Heart right ventricle (tissue), 16 donors: ENCODE measurements around the gene IHH. TPM values are rescaled to one million over a fixed set of nuclear protein-coding genes. Genes with fewer than 3 reads are reported as not detected.

Source experiments
- ATAC-seq, 8 donors: fragments of 200-7000 bp; cut with Tn5 transposase; one replicate each; pipeline ENCODE4 v1.9.1; 2020; ENCODE audit warnings: mild to moderate bottlenecking in 8 of 8, moderate library complexity in 8 of 8, moderate number of reproducible peaks in 1 of 8
- DNase-seq, 2 donors: peaks; one replicate each; pipeline ENCODE4 v3.0.0-alpha.2; 2020
- H3K27ac ChIP-seq, 10 donors: fragments of 200-600 bp; sonication (generic) in 2 of 10; one replicate each; pipeline versions ENCODE4 v1.5.0 to v1.8.0; 2020 to 2022; ENCODE audit warnings: mild to moderate bottlenecking in 3 of 10
- H3K27me3 ChIP-seq, 7 donors: fragments of 200-600 bp; one replicate each; pipeline ENCODE4 v1.8.0; 2021 to 2022; ENCODE audit warnings: mild to moderate bottlenecking in 2 of 7
- H3K36me3 ChIP-seq, 9 donors: fragments of 200-600 bp; sonication (generic) in 1 of 9; one replicate each; pipeline versions ENCODE4 v1.5.0 to v1.8.0; 2020 to 2022; ENCODE audit warnings: mild to moderate bottlenecking in 2 of 9
- H3K4me1 ChIP-seq, 9 donors: fragments of 200-600 bp; sonication (generic) in 1 of 9; one replicate each; pipeline versions ENCODE4 v1.5.0 to v1.8.0; 2020 to 2022; ENCODE audit warnings: mild to moderate bottlenecking in 4 of 9
- H3K4me3 ChIP-seq, 10 donors: fragments of 200-600 bp; sonication (generic) in 2 of 10; one replicate each; pipeline versions ENCODE4 v1.5.0 to v1.8.0; 2020 to 2022; ENCODE audit warnings: mild to moderate bottlenecking in 7 of 10, moderate library complexity in 2 of 10
- H3K9me3 ChIP-seq, 11 donors: fragments of 200-600 bp in 10 of 11; sonication (generic) in 2 of 11; one replicate each; pipeline versions ENCODE4 v1.5.0 to v1.8.0; 2013 to 2022; ENCODE audit warnings: mild to moderate bottlenecking in 2 of 11, control low read depth in 1 of 11, moderate library complexity in 1 of 11
- WGBS, 2 donors: extraction: QIAGEN DNeasy Blood & Tissue Kit; methylation state at CpG; one replicate each; pipeline ENCODE4 v1.1.7; 2013; ENCODE audit warnings: inconsistent platforms in 1 of 2; 5-methylcytosine and 5-hydroxymethylcytosine counted together
- intact Hi-C, 10 donors: fragments of 100-400 bp; cut with DNase I; formaldehyde crosslinking; loops; one replicate each; pipeline versions ENCODE4 v1.11.1 to v1.14.2; 2022
- polyA plus RNA-seq, 2 donors: library from polyadenylated mRNA; stranded (reverse); fragments of 200-250 nt; gene quantifications; one replicate each; pipeline ENCODE4 v1.2.3, GENCODE V29; 2013
- total RNA-seq, 10 donors: library from RNA; stranded (reverse); fragmentation: NEBNext Ultra II Directional in 3 of 10; extraction: Animal tissue kit (Norgen Biotek cat#: 25700) in 3 of 10; gene quantifications; one replicate each; pipeline versions ENCODE4 v1.2.1 to v1.2.4, GENCODE V29; 2021 to 2023
- TF ChIP-seq, protein P1 (sequence below), 9 donors: fragments of 200-600 bp; sonication (generic) in 2 of 9; IDR thresholded peaks; one replicate each; pipeline versions ENCODE4 v1.5.0 to v1.8.0; 2021 to 2022; ENCODE audit warnings: antibody characterized with exemption in 9 of 9, mild to moderate bottlenecking in 5 of 9, moderate library complexity in 1 of 9
- donor health status: Arrhythmogenic right ventricular cardiomyopathy.
- donor health status: ischemic (EF 13 %, LVEDD 7.1; RV severe dilation, severe dysfunction).
- donor health status: healthy with polysubstance abuse.
- donor health status: DM: no; HTN: yes; CAD: no.
- donor health status: DM: no; HTN: no; CAD: no.
- donor health status: ischemic (EF 25% LVEDD 6.9; RV normal size, moderate dysfunction).
- donor health status: ischemic (EF 25% LVEDD 5.7; RV mildly dilated, moderate dysfunction).
- donor health status: healthy.
- donor health status: DM: yes; HTN: yes; CAD: no.
- donor health status: Ischemic cardiomyopathy.
- donor health status: ischemic (EF 35%, LVEDD 5.7; RV mildly dilated, moderate dysfunction).
- donor health status: nonischemic (EF 11% LVEDD 7.7; RV severe dilation, severe dysfunction).
- donor health status: DM: yes; HTN: yes; CAD: no.
- donor health status: PGD.
- donor health status: ischemic (EF 29% LVEDD 5.4; RV normal size, mild dysfunction).
- donor health status: nonischemic (EF 23%, LVEDD 6.1; RV moderate dilation, normal function).

Gene IHH
- total and polyA plus RNA-seq, 12 donors: 0.03 to 0.16 TPM; not detected in 10

DNA sequence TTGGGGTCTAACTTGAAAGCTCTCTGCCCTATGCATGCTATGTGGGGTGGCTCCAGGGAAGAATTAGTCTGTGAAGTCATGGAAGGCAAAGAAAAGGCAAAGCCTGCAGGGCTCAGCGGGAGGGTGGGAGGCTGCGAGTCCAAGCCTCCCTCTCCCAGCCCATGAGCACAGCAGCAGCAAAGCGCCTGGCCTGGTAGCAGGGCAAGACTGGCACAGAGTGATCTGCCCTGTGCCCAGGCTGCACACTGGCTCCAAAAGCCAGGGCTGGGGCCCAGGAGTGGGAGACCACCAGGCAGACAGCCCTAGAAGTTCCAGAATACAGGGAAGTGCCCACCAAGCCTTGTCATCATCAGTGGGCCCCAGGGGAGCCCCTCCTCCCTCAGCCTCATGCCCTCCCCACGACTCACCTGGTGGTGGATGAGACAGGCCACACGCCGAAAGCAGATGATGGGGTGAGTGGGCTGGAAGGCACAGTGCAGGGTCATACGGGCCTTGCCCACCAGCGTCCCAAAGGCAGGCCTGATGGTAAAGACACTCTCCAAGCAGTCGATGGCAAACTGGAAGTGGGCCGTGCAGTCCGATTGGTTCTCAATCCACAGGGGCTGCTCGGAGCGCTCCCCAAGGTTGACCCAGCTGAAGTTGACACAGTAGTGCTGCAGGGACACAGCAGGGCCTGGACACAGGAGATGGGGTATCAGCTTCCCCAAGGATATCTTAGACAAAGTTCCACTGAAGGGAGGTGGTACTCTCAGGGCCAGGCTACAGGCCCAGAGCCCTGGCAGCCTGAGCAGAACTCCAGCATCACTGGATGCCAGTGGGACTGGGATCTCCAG is 31.5 kb downstream of the IHH start:
- WGBS, 2 donors: 68 to 71% methylated on average over 13 of the region's 13 CpGs

DNA sequence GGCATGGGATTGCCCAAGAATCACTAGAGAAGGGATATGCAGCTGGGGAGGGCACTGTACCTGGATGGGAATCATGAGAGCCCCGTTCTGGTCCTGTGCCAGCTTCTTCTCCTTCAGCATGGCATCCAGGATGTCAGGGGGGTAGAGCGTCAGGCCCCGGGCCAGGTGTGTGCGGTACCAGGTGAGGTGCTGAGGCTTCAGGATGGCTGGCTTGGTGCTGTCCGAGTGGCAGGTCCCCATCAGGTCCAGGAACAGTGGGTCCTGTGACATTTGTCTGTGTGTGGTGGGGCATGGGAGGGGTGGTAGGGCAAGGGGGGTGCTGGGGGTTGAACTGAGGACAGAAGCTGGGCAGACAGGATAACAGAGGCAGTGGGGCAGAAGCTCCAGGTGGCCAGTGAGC is 32.6 kb downstream of the IHH start:
- DNase-seq (no peak), ATAC-seq (no peak)
- TF ChIP-seq, protein P1, sequence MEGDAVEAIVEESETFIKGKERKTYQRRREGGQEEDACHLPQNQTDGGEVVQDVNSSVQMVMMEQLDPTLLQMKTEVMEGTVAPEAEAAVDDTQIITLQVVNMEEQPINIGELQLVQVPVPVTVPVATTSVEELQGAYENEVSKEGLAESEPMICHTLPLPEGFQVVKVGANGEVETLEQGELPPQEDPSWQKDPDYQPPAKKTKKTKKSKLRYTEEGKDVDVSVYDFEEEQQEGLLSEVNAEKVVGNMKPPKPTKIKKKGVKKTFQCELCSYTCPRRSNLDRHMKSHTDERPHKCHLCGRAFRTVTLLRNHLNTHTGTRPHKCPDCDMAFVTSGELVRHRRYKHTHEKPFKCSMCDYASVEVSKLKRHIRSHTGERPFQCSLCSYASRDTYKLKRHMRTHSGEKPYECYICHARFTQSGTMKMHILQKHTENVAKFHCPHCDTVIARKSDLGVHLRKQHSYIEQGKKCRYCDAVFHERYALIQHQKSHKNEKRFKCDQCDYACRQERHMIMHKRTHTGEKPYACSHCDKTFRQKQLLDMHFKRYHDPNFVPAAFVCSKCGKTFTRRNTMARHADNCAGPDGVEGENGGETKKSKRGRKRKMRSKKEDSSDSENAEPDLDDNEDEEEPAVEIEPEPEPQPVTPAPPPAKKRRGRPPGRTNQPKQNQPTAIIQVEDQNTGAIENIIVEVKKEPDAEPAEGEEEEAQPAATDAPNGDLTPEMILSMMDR (IDR thresholded peaks at IDR 0.05): no peak
- no peaks in the 10 kb centered on the region for H3K9me3 ChIP-seq
- no peak overlapping the region for H3K4me3 ChIP-seq
- H3K4me1 ChIP-seq: no peaks in the 10 kb centered on the region
- WGBS, 2 donors: 73 to 81% methylated on average over 5 of the region's 5 CpGs
- H3K27me3 ChIP-seq: peaks cover 0 to 44% (median 33%) of the 10 kb centered on the region in 7 donors
- H3K36me3 ChIP-seq: no peaks in the 10 kb centered on the region
- intact Hi-C loops: loop anchor here in 4 of 10 donors (2.0 to 10.0 kb wide), 2 partner anchors 127 kb away; no protein-coding TSS in a partner anchor
- no peak overlapping the region for H3K27ac ChIP-seq

More for the DNA sequence above, 31.5 kb downstream of the IHH start:
- Histone ChIP-seq H3K36me3 (no peaks in the 10 kb centered on the region), H3K4me3 (no peak overlapping the region), H3K9me3 (no peaks in the 10 kb centered on the region), H3K27me3 (peaks cover 0 to 50% (median 41%) of the 10 kb centered on the region in 7 donors), H3K4me1 (no peaks in the 10 kb centered on the region), H3K27ac (no peak overlapping the region)
- TF ChIP-seq, protein P1 (IDR thresholded peaks at IDR 0.05): no peak
- ATAC-seq (peak in 1 of 8 donors; percentile 22), DNase-seq (no peak)
- intact Hi-C loops: loop anchor here in 5 of 10 donors (1.0 to 10.0 kb wide), 3 partner anchors 126 kb away; no protein-coding TSS in a partner anchor

DNA sequence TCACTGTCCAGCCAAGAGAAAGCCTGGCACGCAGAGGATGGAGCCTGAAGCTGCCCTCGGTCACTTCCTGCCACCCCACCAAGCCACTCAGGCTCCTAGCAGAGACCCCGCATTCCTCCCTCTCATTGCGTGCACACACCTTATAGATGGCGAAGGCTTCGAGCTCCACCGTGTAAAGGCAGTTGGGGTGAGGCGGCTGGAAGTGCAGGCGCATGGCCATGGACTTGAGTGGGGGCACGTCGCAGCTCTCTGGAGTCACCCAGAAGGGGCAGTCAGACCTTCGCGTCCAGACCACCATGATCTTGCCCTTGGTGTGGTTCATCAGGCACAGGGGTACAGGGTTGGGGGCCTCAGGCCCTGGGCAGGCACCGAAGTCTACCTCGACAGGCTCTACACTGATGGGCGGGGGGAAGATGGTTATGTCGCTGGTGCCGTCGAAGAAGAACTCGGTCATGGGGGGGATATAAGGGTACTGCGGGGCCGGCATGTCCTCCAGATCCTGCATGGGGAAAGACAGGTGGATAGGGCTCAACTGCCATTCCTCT is 33.1 kb downstream of the IHH start:
- ATAC-seq (no peak), DNase-seq (no peak)
- Histone ChIP-seq H3K27me3 (peaks cover 0 to 46% (median 27%) of the 10 kb centered on the region in 7 donors), H3K4me3 (no peak overlapping the region), H3K9me3 (no peaks in the 10 kb centered on the region), H3K36me3 (no peaks in the 10 kb centered on the region), H3K27ac (no peak overlapping the region), H3K4me1 (no peaks in the 10 kb centered on the region)
- TF ChIP-seq, protein P1 (IDR thresholded peaks at IDR 0.05): no peak
- intact Hi-C loops: loop anchor here in 4 of 10 donors (2.0 to 10.0 kb wide), 2 partner anchors 127 kb away; no protein-coding TSS in a partner anchor
- WGBS, 2 donors: 89% methylated on average over 22 of the region's 22 CpGs

DNA sequence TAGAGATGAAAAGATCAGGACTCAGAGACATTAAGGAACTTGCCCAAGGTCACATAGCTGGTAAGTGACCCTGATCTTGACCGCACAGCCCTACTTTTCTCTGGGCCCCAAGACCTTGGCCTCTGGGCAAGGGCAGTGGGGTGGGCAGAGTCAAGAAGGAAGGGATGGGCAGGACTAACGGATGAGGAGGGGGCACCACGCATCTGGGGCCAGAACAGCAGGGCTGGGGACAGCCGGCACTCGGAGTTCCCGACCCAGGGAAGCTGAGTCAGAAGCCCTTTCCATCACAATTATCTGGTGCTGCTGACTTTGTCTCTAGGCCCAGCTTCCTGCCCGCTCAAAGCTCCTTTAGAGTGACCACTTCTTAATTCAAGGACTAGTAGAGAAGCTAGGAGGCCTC is 33.8 kb downstream of the IHH start:
- intact Hi-C loops: loop anchor here in 1 of 10 donors (10.0 kb wide), 1 partner anchor 128 kb away; no protein-coding TSS in a partner anchor

More for the DNA sequence above, 33.8 kb downstream of the IHH start:
- H3K36me3 ChIP-seq: no peaks in the 10 kb centered on the region
- H3K27ac ChIP-seq: no peak overlapping the region
- WGBS, 2 donors: 71 to 73% methylated on average over 7 of the region's 7 CpGs
- peaks cover 0 to 44% (median 22%) of the 10 kb centered on the region in 7 donors for H3K27me3 ChIP-seq
- H3K9me3 ChIP-seq: no peaks in the 10 kb centered on the region
- ATAC-seq (no peak), DNase-seq (no peak)
- no peak overlapping the region for H3K4me3 ChIP-seq
- TF ChIP-seq, protein P1 (IDR thresholded peaks at IDR 0.05): no peak
- no peaks in the 10 kb centered on the region for H3K4me1 ChIP-seq
